Measurements from ENCODE around the gene PSMB10. TPM values are rescaled to one million over a fixed set of nuclear protein-coding genes. Genes with fewer than 3 reads are reported as not detected.

The PSMB10 gene
- total RNA-seq, 1 donor from 2014 or later: 82.7 TPM

DNA sequence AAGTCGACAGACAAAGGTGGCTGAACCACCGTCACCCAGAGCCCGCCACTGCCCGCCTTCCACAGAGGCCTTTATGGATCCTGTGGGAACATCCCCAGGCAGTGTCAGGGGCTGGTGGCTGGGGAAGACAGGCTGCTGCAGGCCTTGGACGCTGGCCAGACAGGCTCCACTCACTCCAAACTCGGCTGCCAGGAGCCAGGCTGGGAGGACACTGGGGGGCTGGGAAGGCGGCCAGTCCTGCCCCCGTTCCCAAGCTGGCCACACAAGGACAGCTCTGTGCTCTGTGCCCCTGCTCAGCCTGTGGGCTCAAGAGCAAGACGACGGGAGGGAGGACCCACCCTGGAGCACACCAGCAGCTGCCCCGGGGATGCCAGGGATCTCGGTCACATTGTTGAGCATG lies 14.8 kb upstream of the PSMB10 start:
- Histone ChIP-seq H3K4me3 (no peak overlapping the region), H3K9me3 (no peaks in the 10 kb centered on the region), H3K36me3 (peaks cover 100% of the 10 kb centered on the region), H3K27me3 (ENCODE audit: low read depth) (no peaks in the 10 kb centered on the region), H3K27ac (peak overlapping the region; percentile 39), H3K4me1 (peaks cover 9% of the 10 kb centered on the region)
- ATAC-seq: peak in 1 of 2 donors; percentile 5
- TF ChIP-seq, protein P1, sequence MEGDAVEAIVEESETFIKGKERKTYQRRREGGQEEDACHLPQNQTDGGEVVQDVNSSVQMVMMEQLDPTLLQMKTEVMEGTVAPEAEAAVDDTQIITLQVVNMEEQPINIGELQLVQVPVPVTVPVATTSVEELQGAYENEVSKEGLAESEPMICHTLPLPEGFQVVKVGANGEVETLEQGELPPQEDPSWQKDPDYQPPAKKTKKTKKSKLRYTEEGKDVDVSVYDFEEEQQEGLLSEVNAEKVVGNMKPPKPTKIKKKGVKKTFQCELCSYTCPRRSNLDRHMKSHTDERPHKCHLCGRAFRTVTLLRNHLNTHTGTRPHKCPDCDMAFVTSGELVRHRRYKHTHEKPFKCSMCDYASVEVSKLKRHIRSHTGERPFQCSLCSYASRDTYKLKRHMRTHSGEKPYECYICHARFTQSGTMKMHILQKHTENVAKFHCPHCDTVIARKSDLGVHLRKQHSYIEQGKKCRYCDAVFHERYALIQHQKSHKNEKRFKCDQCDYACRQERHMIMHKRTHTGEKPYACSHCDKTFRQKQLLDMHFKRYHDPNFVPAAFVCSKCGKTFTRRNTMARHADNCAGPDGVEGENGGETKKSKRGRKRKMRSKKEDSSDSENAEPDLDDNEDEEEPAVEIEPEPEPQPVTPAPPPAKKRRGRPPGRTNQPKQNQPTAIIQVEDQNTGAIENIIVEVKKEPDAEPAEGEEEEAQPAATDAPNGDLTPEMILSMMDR (IDR thresholded peaks at IDR 0.05): no peak
- intact Hi-C loops (cut with DNase I): no loop called here
- no peak for DNase-seq

DNA sequence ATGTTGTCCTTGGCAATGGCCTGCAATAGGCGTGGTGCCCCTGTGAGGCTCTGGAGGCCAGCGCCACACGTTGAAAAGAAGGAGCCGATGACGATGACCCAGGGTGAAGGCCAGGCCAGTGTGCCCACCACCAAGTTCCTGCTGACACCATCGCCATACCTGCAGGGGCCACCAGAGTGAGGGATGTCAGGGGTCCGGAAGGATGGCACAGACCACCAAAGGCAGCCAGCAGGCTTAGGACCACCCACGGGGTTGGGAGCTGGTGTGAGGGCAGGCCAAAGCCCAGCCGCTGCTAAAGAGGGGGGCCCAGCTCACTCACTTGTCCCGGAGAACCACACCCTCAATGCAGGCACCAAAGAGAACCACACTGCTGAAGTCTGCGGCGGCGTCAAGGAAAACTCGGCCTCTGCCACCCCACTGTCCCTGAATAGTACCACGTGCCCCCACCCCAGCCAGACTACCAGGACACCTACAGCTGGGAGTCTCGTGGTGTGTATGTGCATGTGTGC lies 13.7 kb upstream of the PSMB10 start:
- H3K4me3 ChIP-seq: no peak overlapping the region
- peaks cover 100% of the 10 kb centered on the region for H3K36me3 ChIP-seq
- H3K4me1 ChIP-seq: peaks cover 9% of the 10 kb centered on the region
- H3K27me3 ChIP-seq (ENCODE audit: low read depth): no peaks in the 10 kb centered on the region
- H3K9me3 ChIP-seq: no peaks in the 10 kb centered on the region
- intact Hi-C loops (cut with DNase I): no loop called here
- TF ChIP-seq, protein P1 (IDR thresholded peaks at IDR 0.05): no peak
- ATAC-seq: no peak
- no peak overlapping the region for H3K27ac ChIP-seq
- no peak for DNase-seq

DNA sequence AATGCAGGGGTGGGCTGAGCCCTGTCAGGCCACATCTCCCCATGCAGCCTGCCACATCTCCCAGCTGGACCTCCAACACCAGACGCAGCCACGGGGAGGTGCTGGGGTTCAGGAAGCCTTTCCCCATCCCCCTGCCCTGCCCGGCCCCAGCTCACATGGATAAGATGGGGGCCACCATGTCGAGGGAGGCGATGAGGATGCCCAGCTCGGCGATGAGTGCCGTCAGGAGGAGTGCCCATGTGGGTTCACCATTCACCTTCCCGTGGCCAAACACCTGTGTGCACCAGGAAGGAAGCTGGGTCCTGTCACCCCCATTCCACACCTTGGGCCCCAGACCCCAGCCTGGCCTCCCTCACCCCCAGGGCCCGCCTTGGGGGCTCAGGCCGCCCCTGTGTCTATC lies 13.0 kb upstream of the PSMB10 start:
- TF ChIP-seq, protein P1 (IDR thresholded peaks at IDR 0.05): no peak
- intact Hi-C loops (cut with DNase I): no loop called here
- Histone ChIP-seq H3K9me3 (no peaks in the 10 kb centered on the region), H3K4me3 (no peak overlapping the region), H3K27me3 (ENCODE audit: low read depth) (no peaks in the 10 kb centered on the region), H3K27ac (no peak overlapping the region), H3K36me3 (peaks cover 100% of the 10 kb centered on the region), H3K4me1 (peaks cover 11% of the 10 kb centered on the region)
- DNase-seq: no peak
- ATAC-seq: no peak

DNA sequence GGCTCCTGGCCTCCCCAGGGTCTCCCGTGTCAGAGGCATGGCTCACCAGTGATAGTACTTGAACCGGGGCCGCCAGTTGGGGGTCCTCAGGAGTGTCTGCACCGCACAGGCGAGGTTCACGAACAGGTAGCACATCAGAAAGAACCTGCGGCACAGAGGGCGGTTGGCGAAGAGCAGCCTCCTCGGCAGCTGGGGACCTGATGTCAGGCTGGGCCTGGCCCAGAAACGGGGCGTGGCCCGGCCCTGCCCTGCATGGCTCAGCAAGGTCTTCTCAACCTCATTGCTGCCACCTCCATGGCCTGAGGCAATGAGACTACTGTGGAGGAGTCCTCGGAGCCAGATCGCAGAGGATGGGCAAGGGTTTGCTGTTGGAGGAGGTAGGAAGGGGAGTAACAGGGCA lies 11.4 kb upstream of the PSMB10 start:
- ATAC-seq (no peak), DNase-seq (no peak)
- Histone ChIP-seq H3K27me3 (ENCODE audit: low read depth) (no peaks in the 10 kb centered on the region), H3K4me3 (no peak overlapping the region), H3K36me3 (peaks cover 98% of the 10 kb centered on the region), H3K4me1 (peaks cover 23% of the 10 kb centered on the region), H3K9me3 (no peaks in the 10 kb centered on the region), H3K27ac (no peak overlapping the region)
- TF ChIP-seq, protein P1 (IDR thresholded peaks at IDR 0.05): no peak
- intact Hi-C loops (cut with DNase I): no loop called here

DNA sequence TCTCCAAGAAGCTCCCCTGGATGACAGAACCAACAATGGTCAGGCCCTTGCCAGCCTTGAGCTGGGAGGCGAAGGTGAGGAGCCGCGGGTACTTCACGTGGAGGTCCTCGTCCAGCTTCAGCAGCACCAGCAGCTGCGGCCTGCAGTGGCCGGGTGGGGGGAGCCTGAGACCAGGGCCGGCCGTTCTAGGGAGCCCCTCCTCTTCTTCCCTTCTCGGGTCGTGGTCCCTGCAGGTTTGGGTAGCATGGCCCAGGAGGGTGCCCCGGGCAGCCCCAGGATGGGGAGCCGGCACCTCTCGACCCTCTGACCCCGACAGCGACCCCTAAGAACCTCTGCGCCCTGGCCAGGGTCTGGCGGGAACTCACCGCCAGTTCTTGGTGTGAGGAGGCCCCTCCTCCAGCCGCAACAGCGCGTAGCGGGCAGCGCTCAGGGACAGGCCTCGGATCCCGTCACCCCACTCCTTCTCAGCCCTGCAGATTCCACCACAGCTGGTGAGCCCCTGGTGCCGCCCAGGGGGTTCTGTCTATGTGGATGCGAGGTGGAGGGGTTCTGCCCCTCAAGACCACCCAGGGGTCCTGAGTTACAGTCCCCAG lies 10.4 kb upstream of the PSMB10 start:
- Histone ChIP-seq H3K9me3 (no peaks in the 10 kb centered on the region), H3K4me3 (no peak overlapping the region), H3K27ac (no peak overlapping the region), H3K36me3 (peaks cover 98% of the 10 kb centered on the region), H3K4me1 (peaks cover 21% of the 10 kb centered on the region), H3K27me3 (ENCODE audit: low read depth) (no peaks in the 10 kb centered on the region)
- DNase-seq: no peak
- no peak for ATAC-seq
- TF ChIP-seq, protein P1 (IDR thresholded peaks at IDR 0.05): peak; percentile 2
- intact Hi-C loops (cut with DNase I): no loop called here
